NCI-H2029 treated with DMSO at 0.1 percent for 48 hours (cell line): ENCODE data around the gene APOBR.
"Not testable (repeated sequence)": the region's sequence is repeated elsewhere in the genome, so short reads cannot be mapped to it uniquely, and the experiment has no call there.

ENCODE experiments used
- DNase-seq: peaks from one replicate; lab custom pipeline; 2025; lab: John Stamatoyannopoulos, UW

Gene APOBR

GRCh38 chr16:28494121-28494851 is at the start of gene APOBR:
TSS of gene APOBR (plus strand) at chr16:28494643. CDS start at chr16:28494682, 39 bp downstream.
- DNase-seq = no peak

GRCh38 chr16:28446388-28446787 is 48.1 kb upstream of the APOBR start:
- DNase-seq = not testable (repeated sequence)

GRCh38 chr16:28447081-28447480 is 47.4 kb upstream of the APOBR start:
- not testable (repeated sequence) for DNase-seq

DNA sequence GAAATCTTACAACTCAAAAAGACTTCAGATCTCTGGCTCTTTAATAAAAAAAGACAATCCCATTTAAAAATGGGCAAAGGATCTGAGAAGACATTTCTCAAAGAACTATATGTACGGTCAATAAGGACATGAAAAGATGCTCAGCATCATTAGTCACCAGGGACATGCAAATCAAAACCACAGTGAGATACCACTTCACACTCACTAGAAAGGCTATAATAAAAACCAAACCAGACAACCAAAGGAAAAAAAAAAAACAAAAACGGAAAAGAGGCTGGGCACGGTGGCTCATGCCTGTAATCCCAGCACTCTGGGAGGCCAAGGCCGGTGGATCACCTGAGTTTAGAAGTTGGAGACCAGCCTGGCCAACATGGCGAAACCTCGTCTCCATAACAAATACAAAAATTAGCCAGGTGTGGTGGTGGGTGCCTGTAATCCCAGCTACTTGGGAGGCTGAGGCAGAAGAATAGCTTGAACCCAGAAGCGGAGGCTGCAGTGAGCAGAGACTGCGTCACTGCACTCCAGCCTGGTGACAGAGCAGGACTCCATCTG is 20.7 kb upstream of the APOBR start:
- no peak for DNase-seq

GRCh38 chr16:28475221-28475620 is 19.2 kb upstream of the APOBR start:
- DNase-seq = no peak

DNA sequence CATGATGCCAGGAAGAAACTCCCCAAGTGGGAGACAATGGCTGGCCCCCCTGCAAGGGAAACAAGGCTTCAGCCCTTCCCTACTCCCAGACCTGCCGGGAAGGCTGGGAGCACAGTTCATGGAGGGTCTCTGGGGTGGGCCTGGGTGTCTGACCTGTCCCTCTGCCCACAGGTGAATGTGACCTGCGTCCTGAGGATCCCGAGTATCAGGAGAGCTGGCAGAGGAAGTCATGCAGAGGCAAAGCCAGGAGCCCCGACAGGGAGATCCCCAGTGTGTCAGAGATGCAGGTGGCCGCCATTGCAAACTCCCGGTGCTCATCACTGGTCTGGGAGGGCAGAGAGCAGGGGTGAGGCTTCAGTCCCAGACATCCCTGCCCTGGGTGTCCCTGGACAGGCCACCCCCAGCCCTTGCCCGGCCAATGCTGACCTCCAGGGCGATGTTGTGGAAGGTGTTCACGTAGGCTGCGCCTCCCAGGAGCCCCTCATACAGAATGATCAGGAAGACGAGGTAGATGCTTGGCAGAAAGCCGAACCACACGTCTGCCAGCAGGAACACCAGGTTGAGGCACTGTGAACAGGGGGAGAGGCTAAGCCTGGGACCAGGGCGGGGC is 17.0 kb upstream of the APOBR start:
- no peak for DNase-seq

DNA sequence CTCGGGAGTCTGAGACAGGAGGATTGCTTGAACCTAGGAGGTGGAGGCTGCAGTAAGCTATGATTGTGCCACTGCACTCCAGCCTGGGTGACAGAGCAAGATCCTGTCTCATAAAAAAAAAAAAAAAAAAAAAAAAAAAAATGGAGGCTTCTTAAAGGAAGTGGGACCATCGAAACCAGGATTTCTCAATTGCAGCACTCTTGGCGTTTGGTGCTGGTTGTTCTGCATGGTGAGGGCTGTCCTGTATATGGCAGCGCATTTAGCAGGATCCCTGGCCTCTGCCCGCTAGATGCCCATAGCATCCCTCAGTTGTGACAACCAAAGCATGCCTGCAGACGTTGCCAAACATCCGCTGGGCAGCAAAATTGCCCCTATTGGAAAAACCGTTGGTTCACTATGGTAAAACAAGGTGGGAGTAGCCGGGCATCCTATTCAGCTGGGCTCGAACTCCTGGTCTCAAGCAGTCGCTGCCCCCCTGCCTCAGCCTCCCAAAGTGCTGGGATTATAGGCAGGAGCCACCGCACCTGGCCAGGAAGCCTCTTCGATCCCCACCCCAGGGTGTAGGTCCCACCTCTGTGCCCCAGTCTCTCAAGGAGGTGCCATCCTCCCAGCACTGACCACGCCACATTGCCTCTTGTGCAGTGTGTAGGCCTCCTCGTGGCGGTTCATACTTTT is 15.8 kb upstream of the APOBR start:
- no peak for DNase-seq

DNA sequence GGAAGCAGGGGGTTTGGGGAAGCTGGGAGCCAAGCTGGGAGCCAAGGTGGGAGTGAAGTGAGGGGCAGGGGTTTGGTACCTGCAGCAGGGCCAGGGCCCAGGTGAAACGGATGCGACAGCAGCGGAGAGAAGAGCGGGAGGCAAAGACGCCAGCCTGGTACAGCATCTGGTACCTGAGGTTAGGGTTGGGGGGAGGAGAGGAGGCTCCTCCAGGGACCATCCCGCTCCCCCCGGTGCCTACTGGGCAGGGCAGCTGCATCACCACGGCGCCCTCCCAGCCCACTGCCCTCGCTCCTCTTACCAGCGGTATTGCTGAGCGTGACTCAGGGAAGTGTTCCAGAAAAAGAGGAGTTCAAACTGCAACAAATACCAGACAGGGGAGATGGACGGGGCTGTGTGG is 12.4 kb upstream of the APOBR start:
- no peak for DNase-seq

DNA sequence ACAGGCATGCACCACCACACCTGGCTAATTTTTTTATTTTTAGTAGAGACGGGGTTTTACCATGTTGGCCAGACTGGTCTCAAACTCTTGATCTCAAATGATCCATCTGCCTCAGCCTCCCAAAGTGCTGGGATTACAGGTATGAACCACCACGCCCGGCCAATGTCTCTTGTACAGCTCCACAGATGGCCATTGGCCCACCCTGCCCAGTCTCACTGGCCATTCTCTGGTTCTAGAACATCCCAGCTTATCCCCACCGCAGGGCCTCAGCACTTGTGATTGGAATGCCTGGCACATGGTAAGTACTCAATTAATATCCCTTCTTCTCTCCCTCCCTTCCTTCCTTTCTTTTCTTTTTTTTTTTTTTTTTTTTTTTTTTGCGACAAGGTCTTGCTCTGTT is 11.1 kb upstream of the APOBR start:
- DNase-seq = not testable (repeated sequence)

GRCh38 chr16:28486266-28486665 is 8.2 kb upstream of the APOBR start:
- no peak for DNase-seq

- DNase-seq = no peak
Observed at GRCh38 chr16:28491230-28491969, 3.0 kb upstream of the APOBR start.

- peak; percentile 92 for DNase-seq
Observed at GRCh38 chr16:28491970-28492474, 2.4 kb upstream of the APOBR start, which contains the start of gene CLN3. TSS of gene CLN3 (minus strand) at chr16:28492074. CDS start at chr16:28491759, 315 bp downstream.

DNA sequence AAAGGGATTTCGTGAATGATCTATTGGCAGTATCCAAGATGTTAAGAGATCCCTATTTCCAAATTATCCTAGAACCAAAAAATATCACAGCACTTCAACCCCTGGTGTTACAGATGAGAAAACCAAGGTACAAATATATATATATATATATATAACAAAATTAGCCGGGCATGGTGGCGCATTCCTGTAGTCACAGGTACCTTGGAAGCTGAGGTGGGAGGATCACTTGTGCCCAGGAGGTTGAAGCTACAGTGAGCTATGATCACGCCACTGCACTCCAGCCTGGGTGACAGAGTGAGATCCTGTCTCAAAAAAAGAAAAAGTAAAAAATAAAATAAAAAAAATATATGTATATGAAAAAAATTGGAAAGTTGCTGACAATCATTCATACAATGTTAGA is 1.9 kb upstream of the APOBR start:
- no peak for DNase-seq

DNA sequence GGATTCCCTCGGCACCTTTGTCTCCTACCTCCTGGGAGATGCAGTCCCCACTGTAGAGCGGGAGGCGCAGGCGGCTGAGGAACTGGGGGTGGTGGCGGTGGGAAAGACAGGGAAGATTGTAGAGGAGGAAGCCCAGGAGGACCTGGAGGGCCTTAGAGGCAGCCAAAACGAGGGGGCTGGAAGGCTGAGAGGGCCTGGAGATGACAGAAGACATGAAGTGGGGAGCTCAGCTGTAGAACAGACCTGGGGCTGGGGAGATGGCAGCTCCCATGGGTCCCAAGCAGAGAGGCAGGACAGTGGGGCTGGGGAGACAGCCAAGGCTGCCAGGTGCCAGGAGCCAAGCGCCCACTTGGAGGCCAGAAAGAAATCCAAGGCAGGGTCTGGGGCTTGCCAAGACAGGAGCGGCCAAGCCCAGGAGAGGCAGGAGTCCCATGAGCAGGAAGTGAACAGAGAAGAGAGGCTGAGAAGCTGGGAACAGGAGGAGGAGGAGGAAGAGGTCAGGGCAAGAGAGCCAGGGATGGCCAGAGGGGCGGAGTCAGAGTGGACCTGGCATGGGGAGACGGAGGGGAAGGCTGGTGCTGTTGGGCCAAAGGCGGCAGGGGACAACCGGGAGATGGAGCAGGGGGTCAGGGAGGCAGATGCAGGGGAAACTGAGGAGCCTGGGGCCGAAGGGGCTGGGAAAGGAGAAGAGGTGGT is 803 bp downstream of the APOBR start:
- DNase-seq = no peak

DNA sequence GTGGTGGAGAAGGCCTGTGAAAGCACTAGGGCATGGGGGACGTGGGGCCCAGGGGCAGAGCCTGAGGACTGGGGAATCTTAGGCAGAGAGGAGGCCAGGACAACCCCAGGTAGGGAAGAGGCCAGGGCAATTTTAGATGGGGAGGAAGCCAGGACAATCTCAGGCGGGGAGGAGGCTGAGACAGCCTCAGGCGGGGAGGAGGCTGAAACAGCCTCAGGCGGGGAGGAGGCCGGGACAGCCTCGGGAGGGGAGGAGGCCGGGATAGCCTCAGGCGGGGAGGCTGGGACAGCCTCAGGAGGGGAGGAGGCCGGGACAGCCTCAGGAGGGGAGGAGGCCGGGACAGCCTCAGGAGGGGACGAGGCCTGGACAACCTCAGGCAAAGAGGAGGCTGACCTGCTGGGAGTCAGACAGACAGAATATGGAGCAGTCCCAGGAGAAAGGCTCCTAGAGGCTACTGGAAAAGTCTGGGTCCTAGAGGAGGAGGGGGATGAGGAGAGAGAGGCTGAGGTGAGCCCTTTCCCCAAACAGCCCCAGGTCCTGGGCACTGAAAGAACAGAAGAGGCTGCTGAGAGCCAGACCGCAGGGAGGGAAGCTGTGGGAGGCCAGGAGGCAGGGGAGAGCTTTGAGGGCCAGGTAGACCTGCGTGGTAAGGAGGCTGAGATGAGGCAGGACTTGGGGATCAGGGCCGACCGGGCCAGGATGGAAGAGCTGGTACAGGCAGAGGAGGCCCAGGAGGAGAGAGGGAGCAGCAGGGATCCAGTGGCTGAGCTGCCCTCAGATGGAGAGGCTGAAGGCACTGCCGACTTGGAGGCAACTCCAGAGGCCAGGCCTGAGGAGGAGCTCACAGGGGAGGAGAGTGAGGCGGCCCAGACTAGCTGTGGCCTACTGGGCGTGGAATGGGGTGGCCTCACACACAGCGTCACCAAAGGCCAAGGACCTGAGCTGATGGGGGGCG is 1.6 kb downstream of the APOBR start:
- DNase-seq = no peak

DNA sequence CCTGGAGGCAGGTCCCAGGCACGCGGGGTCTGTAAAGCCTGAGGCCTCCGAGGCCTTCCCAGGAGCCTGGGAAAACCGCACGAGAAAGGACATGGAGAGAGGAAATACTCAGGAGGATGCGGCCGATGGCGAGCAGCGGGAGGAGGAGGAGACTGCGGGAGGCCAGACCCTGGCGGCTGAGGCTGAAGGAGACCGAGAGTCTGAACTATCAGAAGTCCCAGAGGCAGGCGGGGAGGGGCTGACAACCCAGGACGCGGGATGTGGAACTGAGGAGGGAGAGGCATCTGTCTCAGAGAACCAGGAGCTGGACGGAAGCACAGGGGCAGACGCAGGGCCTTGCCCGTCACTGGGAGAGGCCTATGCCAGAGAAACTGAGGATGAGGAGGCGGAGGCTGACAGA is 2.4 kb downstream of the APOBR start:
- no peak for DNase-seq

GRCh38 chr16:28497386-28497785 is 2.9 kb downstream of the APOBR start:
- DNase-seq = no peak

- DNase-seq = no peak
Observed at GRCh38 chr16:28497861-28498599, 3.6 kb downstream of the APOBR start.

DNA sequence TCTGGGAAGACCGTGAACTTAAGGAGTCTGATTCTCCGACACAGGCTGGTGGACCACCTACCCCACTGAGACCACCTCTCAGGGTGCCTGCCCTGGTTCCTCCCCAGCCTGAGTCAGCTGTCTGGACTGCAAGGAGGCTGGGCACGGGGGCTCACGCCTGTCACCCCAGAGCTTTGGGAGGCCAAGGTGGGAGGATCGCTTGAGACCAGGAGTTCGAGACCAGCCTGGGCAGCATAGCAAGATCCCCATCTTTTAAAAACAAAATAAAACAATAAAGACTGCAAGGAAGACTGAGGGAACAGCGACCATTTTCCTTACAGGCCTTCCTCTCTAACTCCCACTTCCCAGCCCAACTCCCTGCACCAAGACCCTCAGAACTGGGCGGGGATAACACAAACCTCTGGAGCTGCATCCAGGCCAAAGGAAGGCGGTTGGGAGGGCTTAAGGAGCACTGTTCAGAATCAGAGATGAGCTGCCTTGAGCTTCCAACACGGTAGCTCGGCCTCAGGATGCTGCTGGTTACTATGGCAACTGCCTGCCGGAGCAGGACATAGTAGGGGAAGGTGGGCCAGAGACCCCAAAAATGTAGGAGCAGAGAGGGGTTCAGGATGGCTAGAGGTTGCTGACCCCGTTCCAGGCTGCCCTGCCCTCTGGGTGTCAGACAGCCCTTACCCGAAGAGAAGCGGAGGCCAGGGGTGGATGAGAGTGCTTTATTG is 4.4 kb downstream of the APOBR start:
- DNase-seq = no peak
